PC-9 (cell line): ENCODE results near the gene TLE4.

Source experiments
- EZH2 ChIP-seq: fragments of 200-600 bp; sonication (generic); IDR thresholded peaks from 2 replicates; pipeline ENCODE4 v1.8.0; 2017; ENCODE audit warnings: antibody characterized with exemption, low read depth
- TF ChIP-seq, protein P1 (sequence below): fragments of 200-600 bp; sonication (generic); conservative IDR thresholded peaks from 2 replicates; pipeline ENCODE4 v1.6.1; 2017; ENCODE audit warnings: mixed run types, antibody characterized with exemption, mild to moderate bottlenecking, moderate library complexity

GRCh38 chr9:79568337-79569101 is 3.2 kb upstream of the TLE4 start:
- TF ChIP-seq, protein P1, sequence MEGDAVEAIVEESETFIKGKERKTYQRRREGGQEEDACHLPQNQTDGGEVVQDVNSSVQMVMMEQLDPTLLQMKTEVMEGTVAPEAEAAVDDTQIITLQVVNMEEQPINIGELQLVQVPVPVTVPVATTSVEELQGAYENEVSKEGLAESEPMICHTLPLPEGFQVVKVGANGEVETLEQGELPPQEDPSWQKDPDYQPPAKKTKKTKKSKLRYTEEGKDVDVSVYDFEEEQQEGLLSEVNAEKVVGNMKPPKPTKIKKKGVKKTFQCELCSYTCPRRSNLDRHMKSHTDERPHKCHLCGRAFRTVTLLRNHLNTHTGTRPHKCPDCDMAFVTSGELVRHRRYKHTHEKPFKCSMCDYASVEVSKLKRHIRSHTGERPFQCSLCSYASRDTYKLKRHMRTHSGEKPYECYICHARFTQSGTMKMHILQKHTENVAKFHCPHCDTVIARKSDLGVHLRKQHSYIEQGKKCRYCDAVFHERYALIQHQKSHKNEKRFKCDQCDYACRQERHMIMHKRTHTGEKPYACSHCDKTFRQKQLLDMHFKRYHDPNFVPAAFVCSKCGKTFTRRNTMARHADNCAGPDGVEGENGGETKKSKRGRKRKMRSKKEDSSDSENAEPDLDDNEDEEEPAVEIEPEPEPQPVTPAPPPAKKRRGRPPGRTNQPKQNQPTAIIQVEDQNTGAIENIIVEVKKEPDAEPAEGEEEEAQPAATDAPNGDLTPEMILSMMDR = no peak
- TF ChIP-seq EZH2 = no peak
